ENCODE results near the gene MRPL24. TPM values are rescaled to one million over a fixed set of nuclear protein-coding genes. Genes with fewer than 3 reads are reported as not detected.

MRPL24 gene
- total and polyA plus RNA-seq, 2 of the 13 experiments (the other 11 are each of a cell fraction or from before 2014, with no cell fraction given) = 38.1 to 42.9 TPM

- TF ChIP-seq ZNF687 (CRISPR knock-in tag; IDR thresholded peaks at IDR 0.05) (peak; percentile 78), ZBTB10 (CRISPR knock-in tag; IDR thresholded peaks at IDR 0.05; ENCODE audit: borderline replicate concordance) (no peak), ZNF101 (CRISPR knock-in tag; IDR thresholded peaks at IDR 0.05; ENCODE audit: borderline replicate concordance, low read depth) (no peak), ZNF841 (CRISPR knock-in tag; IDR thresholded peaks at IDR 0.05; ENCODE audit: borderline replicate concordance) (no peak), ATF7 (IDR thresholded peaks at IDR 0.05) (no peak), ATF7 (CRISPR knock-in tag; IDR thresholded peaks at IDR 0.05) (no peak), ZNF547 (CRISPR knock-in tag; IDR thresholded peaks at IDR 0.05) (no peak), SALL2 (CRISPR knock-in tag; IDR thresholded peaks at IDR 0.05) (peak; percentile 45; the same call in 1 of the 2 replicates), FLYWCH1 (CRISPR knock-in tag; IDR thresholded peaks at IDR 0.05) (no peak), THAP9 (CRISPR knock-in tag; IDR thresholded peaks at IDR 0.05; ENCODE audit: borderline replicate concordance) (0 out of 2 replicates have a peak, but pooled peaks have one; percentile 18), ZNF790 (CRISPR knock-in tag; IDR thresholded peaks at IDR 0.05; ENCODE audit: borderline replicate concordance) (no peak), ATF4 (CRISPR knock-in tag; IDR thresholded peaks at IDR 0.05) (no peak), BCL6 (CRISPR knock-in tag; IDR thresholded peaks at IDR 0.05) (no peak), ZNF691 (CRISPR knock-in tag; IDR thresholded peaks at IDR 0.05; ENCODE audit: borderline replicate concordance, low read depth) (no peak)
These were observed 15.1 kb downstream of the MRPL24 start (continued) for GRCh38 chr1:156725683-156726280.

All from HepG2 (cell line).